ENCODE data around the gene PFDN5.

- no peak for TF ChIP-seq CTCF (IDR thresholded peaks at IDR 0.05)
- TF ChIP-seq POLR2A (IDR thresholded peaks at IDR 0.05), result no peak
Observed at GRCh38 chr12:53254816-53255545, 40.4 kb upstream of the PFDN5 start.

Data from tibial nerve (tissue), 3 donors.